HepG2 (cell line): ENCODE results near the gene IFRD1.

ENCODE experiments used
- RARA ChIP-seq: IDR thresholded peaks from 2 replicates; pipeline ENCODE4 v1.6.1; 2016; ENCODE audit warnings: missing genetic modification reagents, missing compliant biosample characterization
- TOE1 ChIP-seq: sonication (generic); formaldehyde crosslinking; IDR thresholded peaks from 2 replicates; pipeline ENCODE4 v1.4.0; 2020; ENCODE audit warnings: mild to moderate bottlenecking, missing genetic modification reagents

DNA sequence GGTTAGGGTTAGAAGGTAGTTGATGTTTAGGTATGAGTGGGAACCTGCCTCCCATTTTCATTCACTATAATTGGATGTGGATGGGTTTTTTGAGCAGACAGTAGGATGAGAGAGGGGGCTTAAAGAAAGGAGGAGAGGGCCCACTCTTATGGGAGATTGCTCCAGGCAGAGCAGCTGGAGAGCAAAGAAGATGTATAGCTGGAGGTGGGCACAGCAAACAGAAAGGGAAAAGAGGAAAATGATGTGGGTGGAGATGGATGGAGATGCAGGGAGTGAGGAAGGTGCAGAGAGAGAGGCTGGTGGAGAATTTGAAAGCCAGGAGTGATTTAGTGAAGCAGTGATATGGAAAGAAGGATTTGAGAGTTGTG lies 60.5 kb downstream of the IFRD1 start:
- TF ChIP-seq TOE1 (CRISPR knock-in tag) (no peak), RARA (CRISPR knock-in tag) (no peak)
